ENCODE results near the gene RASD2. TPM values are rescaled to one million over a fixed set of nuclear protein-coding genes. Genes with fewer than 3 reads are reported as not detected.

The RASD2 gene
- total and polyA plus RNA-seq, 10 donors = 0.04 to 0.44 (median 0.17) TPM; not detected in 3

DNA sequence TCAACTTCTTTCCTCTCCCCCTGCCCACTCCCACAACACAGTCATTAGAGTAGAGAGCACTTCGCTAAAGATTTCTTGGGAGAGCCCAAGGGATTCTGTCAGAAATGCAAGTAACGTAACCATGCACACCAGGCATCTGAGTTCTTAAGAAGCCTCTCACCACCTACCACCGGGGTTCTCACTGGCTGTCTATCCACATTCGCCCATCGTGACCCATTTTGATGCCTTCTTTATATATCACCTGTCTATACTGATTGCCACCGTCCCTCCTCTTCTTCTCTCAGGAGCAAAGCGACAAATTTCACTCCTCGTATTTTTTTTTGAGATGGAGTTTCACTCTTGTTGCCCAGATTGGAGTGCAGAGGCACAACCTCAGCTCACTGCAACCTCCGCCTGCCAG lies 23.9 kb upstream of the RASD2 start:
- H3K27ac ChIP-seq = no peak overlapping the region
- H3K4me1 ChIP-seq = peaks cover 0 to 3% (median 0%) of the 10 kb centered on the region in 6 donors
- H3K4me3 ChIP-seq = no peak overlapping the region
- no peak for DNase-seq
- H3K27me3 ChIP-seq (replicated peaks in 1 of 7) = peaks cover 0 to 57% (median 0%) of the 10 kb centered on the region in 7 donors
- no peak for TF ChIP-seq POLR2AphosphoS5 (IDR thresholded peaks at IDR 0.05)
- TF ChIP-seq, protein P1, sequence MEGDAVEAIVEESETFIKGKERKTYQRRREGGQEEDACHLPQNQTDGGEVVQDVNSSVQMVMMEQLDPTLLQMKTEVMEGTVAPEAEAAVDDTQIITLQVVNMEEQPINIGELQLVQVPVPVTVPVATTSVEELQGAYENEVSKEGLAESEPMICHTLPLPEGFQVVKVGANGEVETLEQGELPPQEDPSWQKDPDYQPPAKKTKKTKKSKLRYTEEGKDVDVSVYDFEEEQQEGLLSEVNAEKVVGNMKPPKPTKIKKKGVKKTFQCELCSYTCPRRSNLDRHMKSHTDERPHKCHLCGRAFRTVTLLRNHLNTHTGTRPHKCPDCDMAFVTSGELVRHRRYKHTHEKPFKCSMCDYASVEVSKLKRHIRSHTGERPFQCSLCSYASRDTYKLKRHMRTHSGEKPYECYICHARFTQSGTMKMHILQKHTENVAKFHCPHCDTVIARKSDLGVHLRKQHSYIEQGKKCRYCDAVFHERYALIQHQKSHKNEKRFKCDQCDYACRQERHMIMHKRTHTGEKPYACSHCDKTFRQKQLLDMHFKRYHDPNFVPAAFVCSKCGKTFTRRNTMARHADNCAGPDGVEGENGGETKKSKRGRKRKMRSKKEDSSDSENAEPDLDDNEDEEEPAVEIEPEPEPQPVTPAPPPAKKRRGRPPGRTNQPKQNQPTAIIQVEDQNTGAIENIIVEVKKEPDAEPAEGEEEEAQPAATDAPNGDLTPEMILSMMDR (IDR thresholded peaks at IDR 0.05 in 8 of 11, conservative IDR thresholded peaks at IDR 0.05 in 3 of 11) = no peak
- no peak for TF ChIP-seq POLR2A (IDR thresholded peaks at IDR 0.05)
- 87 to 93% (median 89%) methylated on average over 9 of the region's 9 CpGs for WGBS, 5 donors
- intact Hi-C loops (cut with DNase I; ENCODE audit: low total_unique reads) = no loop called here
- H3K9me3 ChIP-seq = no peaks in the 10 kb centered on the region
- H3K36me3 ChIP-seq = no peaks in the 10 kb centered on the region

DNA sequence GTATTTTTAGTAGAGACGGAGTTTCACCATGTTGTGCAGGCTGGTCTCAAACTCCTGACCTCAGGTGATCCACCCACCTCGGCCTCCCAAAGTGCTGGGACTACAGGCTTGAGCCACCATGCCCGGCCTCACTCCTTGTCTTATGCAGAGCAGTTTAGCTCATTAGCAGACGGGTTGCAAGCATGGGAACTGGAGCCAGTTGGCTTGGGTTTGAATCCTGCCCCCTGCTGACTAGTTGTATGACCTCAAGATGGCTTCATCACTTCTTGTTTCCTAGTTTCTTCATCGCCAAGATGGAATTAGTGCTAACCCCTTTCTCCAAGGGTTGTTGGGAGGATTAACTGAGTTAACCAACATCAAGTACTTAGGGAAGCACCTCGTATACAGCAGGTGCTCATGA lies 23.4 kb upstream of the RASD2 start:
- Histone ChIP-seq H3K4me3 (no peak overlapping the region), H3K36me3 (no peaks in the 10 kb centered on the region), H3K27ac (no peak overlapping the region), H3K4me1 (peaks cover 0 to 7% (median 0%) of the 10 kb centered on the region in 6 donors), H3K27me3 (replicated peaks in 1 of 7) (peaks cover 0 to 60% (median 0%) of the 10 kb centered on the region in 7 donors), H3K9me3 (no peaks in the 10 kb centered on the region)
- 73 to 90% (median 82%) methylated on average over 6 of the region's 6 CpGs for WGBS, 5 donors
- no peak for TF ChIP-seq POLR2AphosphoS5 (IDR thresholded peaks at IDR 0.05)
- intact Hi-C loops (cut with DNase I; ENCODE audit: low total_unique reads) = no loop called here
- DNase-seq = no peak

DNA sequence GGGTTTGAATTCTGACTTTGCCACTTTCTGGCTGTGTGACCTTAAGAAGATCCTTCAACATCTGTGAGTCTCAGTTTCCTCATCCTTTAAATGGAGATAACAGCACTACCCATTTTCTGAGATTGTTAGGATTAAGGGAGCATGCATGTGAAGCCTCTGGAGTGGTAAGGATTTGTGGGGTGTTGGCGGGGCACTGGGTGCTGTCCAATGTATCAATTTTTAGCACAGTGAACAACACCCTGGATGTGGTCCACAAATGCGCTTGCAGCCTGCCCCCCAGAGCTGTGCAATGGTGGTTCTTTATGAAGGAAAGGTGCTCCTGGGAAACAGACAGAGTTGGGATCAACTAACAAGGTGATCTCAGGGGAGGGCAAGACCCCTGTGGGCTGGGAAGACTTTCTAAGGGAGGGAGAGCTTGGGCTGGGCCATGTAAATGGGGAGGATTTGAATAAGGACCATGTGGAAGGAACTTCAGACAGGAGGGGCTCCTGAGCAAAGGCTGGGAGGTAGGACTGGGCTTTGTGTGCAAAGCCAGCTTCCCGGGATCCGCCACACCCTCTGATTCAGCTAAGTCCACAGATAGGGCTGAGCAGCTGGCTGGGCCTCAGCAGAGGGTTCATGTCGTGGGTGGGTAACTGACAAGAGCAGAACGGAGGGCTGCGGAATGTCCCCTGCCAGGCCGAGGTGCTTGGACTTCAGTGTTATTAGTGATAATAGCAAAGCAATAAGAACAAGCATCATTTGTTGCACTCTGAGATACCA lies 22.7 kb upstream of the RASD2 start:
- intact Hi-C loops (cut with DNase I; ENCODE audit: low total_unique reads) = no loop called here

DNA sequence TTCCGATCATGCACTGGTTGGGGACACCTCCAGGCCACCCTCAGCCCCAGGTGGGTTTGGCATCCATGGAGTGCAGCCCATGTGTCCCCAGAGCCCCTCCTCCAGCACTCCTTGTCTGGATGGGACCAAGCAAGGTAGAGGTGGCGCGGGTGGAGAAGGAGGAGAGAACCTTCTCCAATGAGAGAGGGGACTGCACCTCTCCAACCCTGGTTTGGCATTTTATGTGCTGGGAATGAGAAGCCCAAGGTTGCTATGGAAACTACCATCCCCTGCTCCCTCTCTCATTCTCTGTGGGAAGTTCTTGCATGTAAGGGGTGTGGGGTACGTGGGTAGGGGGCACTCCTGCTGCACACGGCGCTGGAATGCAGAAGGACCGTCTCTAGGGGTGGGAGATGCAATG lies 21.8 kb upstream of the RASD2 start:
- intact Hi-C loops (cut with DNase I; ENCODE audit: low total_unique reads) = no loop called here
- DNase-seq = no peak
- 84 to 91% (median 90%) methylated on average over 7 of the region's 7 CpGs for WGBS, 5 donors
- H3K4me1 ChIP-seq = peaks cover 0 to 7% (median 0%) of the 10 kb centered on the region in 6 donors
- H3K4me3 ChIP-seq = no peak overlapping the region
- no peaks in the 10 kb centered on the region for H3K9me3 ChIP-seq
- no peak overlapping the region for H3K27ac ChIP-seq
- TF ChIP-seq POLR2A (IDR thresholded peaks at IDR 0.05) (no peak), POLR2AphosphoS5 (IDR thresholded peaks at IDR 0.05) (no peak)
- TF ChIP-seq, protein P1 (IDR thresholded peaks at IDR 0.05 in 8 of 11, conservative IDR thresholded peaks at IDR 0.05 in 3 of 11) = no peak
- H3K36me3 ChIP-seq = no peaks in the 10 kb centered on the region
- peaks cover 0 to 70% (median 0%) of the 10 kb centered on the region in 7 donors for H3K27me3 ChIP-seq (replicated peaks in 1 of 7)

More for the DNA sequence above, 22.7 kb upstream of the RASD2 start:
- no peak overlapping the region for H3K4me3 ChIP-seq
- H3K27ac ChIP-seq = no peak overlapping the region
- TF ChIP-seq, protein P1 (IDR thresholded peaks at IDR 0.05 in 8 of 11, conservative IDR thresholded peaks at IDR 0.05 in 3 of 11) = no peak
- TF ChIP-seq POLR2AphosphoS5 (IDR thresholded peaks at IDR 0.05) (no peak), POLR2A (IDR thresholded peaks at IDR 0.05) (no peak)
- peaks cover 0 to 62% (median 0%) of the 10 kb centered on the region in 7 donors for H3K27me3 ChIP-seq (replicated peaks in 1 of 7)
- no peaks in the 10 kb centered on the region for H3K36me3 ChIP-seq
- peaks cover 0 to 7% (median 0%) of the 10 kb centered on the region in 6 donors for H3K4me1 ChIP-seq
- H3K9me3 ChIP-seq = no peaks in the 10 kb centered on the region
- no peak for DNase-seq
- 77 to 90% (median 88%) methylated on average over 8 of the region's 8 CpGs for WGBS, 5 donors
